Gastrocnemius medialis (tissue), 4 donors: ENCODE results near the gene ASF1A.

Experiments
- POLR2A ChIP-seq, 2 donors: fragments of 450-650 bp; IDR thresholded peaks; one replicate each; pipeline ENCODE4 v1.6.1; 2017; ENCODE audit warnings: antibody characterized with exemption in 2 of 2, mild to moderate bottlenecking in 2 of 2, moderate library complexity in 2 of 2
- TF ChIP-seq, protein P1 (sequence below), 5 experiments: fragments of 450-650 bp in 3 of 5; fragments of 200-600 bp in 2 of 5; sonication (generic) in 2 of 5; IDR thresholded peaks in 4 of 5; conservative IDR thresholded peaks in 1 of 5; 1 replicate in 4 of 5; 2 replicates in 1 of 5; pipeline ENCODE4 v1.5.1; 2016 to 2019; ENCODE audit warnings: antibody characterized with exemption in 5 of 5, mild to moderate bottlenecking in 3 of 5, moderate library complexity in 3 of 5

DNA sequence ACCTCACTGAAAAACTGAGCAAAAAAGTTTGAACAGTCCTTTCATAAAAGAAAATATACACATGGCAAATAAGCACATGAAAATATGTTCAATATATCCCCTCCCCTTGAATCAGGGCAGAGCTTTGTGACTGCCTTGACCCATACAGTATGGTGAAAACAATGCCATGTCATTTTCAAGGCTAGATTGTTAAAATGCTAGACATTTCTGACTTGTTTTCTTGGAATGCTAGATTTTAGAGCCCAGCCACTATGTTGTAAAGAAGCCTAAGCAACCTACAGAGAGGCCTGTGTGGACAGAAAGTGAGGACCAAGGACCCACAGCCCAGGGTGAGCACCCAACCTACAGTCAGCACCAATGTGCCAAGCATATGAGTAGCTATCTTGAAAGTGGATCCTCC, 17.1 kb upstream of the ASF1A start:
- TF ChIP-seq, protein P1, sequence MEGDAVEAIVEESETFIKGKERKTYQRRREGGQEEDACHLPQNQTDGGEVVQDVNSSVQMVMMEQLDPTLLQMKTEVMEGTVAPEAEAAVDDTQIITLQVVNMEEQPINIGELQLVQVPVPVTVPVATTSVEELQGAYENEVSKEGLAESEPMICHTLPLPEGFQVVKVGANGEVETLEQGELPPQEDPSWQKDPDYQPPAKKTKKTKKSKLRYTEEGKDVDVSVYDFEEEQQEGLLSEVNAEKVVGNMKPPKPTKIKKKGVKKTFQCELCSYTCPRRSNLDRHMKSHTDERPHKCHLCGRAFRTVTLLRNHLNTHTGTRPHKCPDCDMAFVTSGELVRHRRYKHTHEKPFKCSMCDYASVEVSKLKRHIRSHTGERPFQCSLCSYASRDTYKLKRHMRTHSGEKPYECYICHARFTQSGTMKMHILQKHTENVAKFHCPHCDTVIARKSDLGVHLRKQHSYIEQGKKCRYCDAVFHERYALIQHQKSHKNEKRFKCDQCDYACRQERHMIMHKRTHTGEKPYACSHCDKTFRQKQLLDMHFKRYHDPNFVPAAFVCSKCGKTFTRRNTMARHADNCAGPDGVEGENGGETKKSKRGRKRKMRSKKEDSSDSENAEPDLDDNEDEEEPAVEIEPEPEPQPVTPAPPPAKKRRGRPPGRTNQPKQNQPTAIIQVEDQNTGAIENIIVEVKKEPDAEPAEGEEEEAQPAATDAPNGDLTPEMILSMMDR (IDR thresholded peaks at IDR 0.05 in 4 of 5, conservative IDR thresholded peaks at IDR 0.05 in 1 of 5): no peak
- TF ChIP-seq POLR2A (IDR thresholded peaks at IDR 0.05): no peak
